Caco-2 (cell line): Measurements from ENCODE around the gene LDB2. TPM values are rescaled to one million over a fixed set of nuclear protein-coding genes. Genes with fewer than 3 reads are reported as not detected.

Experiments
- BruUV-seq: library from RNA; stranded (reverse); fragments of 400-500 nt; replicated peaks from 2 replicates; lab custom pipeline; 2021; lab: Mats Ljungman, UMichigan
- CTCF ChIA-PET: fragments of 300-600 bp; sonication (Branson Sonifier 250); formaldehyde crosslinking; loops from one replicate; lab custom pipeline; 2022; ENCODE audit warnings: antibody characterized with exemption; lab: Charles Lee
- POLR2A ChIA-PET: fragments of 300-600 bp; sonication (Branson Sonifier 250); formaldehyde crosslinking; loops from one replicate; lab custom pipeline; 2022; ENCODE audit warnings: antibody characterized with exemption; lab: Charles Lee
- DNase-seq, 2 experiments: peaks; one replicate each; pipeline versions ENCODE4 v3.0.0 to v3.0.0-alpha.2; 2020 to 2022
- H3K27me3 ChIP-seq: replicated peaks from 2 replicates; pipeline ENCODE4 v1.6.0; 2011; ENCODE audit warnings: low read length; ENCODE audit not compliant: control insufficient read depth, insufficient read depth
- H3K36me3 ChIP-seq: 2 replicates; pipeline ENCODE4 v1.5.1; 2011; ENCODE audit warnings: low read length; ENCODE audit not compliant: control insufficient read depth, insufficient read depth
- H3K4me1 ChIP-seq: fragments of 250-450 bp; sonication (Bioruptor Pico); 2 replicates; pipeline ENCODE4 v1.5.1; 2020; ENCODE audit warnings: mild to moderate bottlenecking
- H3K4me3 ChIP-seq: 2 replicates; pipeline ENCODE4 v1.5.1; 2011; ENCODE audit warnings: low read depth, mild to moderate bottlenecking, control low read depth, low read length
- H3K9me3 ChIP-seq: fragments of 250-450 bp; sonication (Bioruptor Pico); 2 replicates; pipeline ENCODE4 v1.5.1; 2020; ENCODE audit warnings: mild to moderate bottlenecking, moderate library complexity
- H3K27ac Mint-ChIP-seq: one replicate; pipeline ENCODE4 v1.8.0; 2022; ENCODE audit warnings: mixed read lengths; ENCODE audit not compliant: unreplicated experiment
- H3K27me3 Mint-ChIP-seq: one replicate; pipeline ENCODE4 v1.8.0; 2022; ENCODE audit warnings: mixed read lengths; ENCODE audit not compliant: insufficient read depth, unreplicated experiment
- H3K36me3 Mint-ChIP-seq: one replicate; pipeline ENCODE4 v1.8.0; 2022; ENCODE audit warnings: mild to moderate bottlenecking, mixed read lengths; ENCODE audit not compliant: insufficient read depth, unreplicated experiment
- H3K4me1 Mint-ChIP-seq: one replicate; pipeline ENCODE4 v1.8.0; 2022; ENCODE audit warnings: low read depth, mixed read lengths; ENCODE audit not compliant: unreplicated experiment
- H3K4me3 Mint-ChIP-seq: one replicate; pipeline ENCODE4 v1.8.0; 2022; ENCODE audit warnings: mild to moderate bottlenecking, moderate library complexity, mixed read lengths; ENCODE audit not compliant: unreplicated experiment
- H3K9me3 Mint-ChIP-seq: one replicate; pipeline ENCODE4 v1.8.0; 2022; ENCODE audit warnings: mixed read lengths; ENCODE audit not compliant: unreplicated experiment
- intact Hi-C: fragments of 100-400 bp; cut with micrococcal nuclease; formaldehyde crosslinking; loops from one replicate; pipeline ENCODE4 v1.10.0; 2022; ENCODE audit not compliant: unreplicated experiment
- total RNA-seq: library from RNA; stranded (reverse); gene quantifications from 2 replicates; pipeline ENCODE4 v1.2.3, GENCODE V29; 2022
- TF ChIP-seq, protein P1 (sequence below), 2 experiments: fragments of 200-600 bp in 1 of 2; IDR thresholded peaks; 1 replicate in 1 of 2; 2 replicates in 1 of 2; pipeline versions ENCODE4 v1.5.1 to v1.8.0; 2011 to 2022; ENCODE audit warnings: antibody characterized with exemption in 1 of 2, control low read depth in 1 of 2, inconsistent platforms in 1 of 2, low read depth in 1 of 2, low read length in 1 of 2, mild to moderate bottlenecking in 1 of 2, moderate library complexity in 1 of 2; ENCODE audit not compliant: insufficient read depth in 1 of 2, severe bottlenecking in 1 of 2, unreplicated experiment in 1 of 2

LDB2 gene
- total RNA-seq, 1 experiment from 2014 or later: not detected

DNA sequence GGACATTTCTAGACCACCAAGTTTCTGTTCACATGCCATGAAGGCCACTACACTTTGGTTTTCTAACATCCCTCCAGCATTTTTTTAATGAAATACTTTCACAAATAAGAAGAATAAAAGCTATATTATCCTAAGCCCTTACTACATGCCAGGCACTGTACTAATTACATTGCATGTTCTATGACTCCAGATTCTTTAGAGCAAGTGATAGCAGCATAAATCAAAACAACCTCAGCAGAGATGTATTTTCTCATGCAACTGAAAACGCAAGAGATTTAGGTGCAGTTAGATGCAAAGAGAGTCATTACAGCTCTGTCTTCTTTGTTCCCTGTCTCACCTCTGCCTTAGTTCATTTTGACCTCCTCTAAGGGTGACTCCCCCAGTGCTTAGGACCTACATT lies 230.0 kb downstream of the LDB2 start:
- Histone ChIP-seq H3K36me3 (no peaks in the 10 kb centered on the region), H3K4me3 (no peak overlapping the region), H3K27me3 (no peaks in the 10 kb centered on the region), H3K9me3 (no peaks in the 10 kb centered on the region), H3K4me1 (no peaks in the 10 kb centered on the region)
- Mint-ChIP-seq H3K9me3 (peaks cover 7% of the 10 kb centered on the region), H3K27ac (no peak overlapping the region), H3K36me3 (no peaks in the 10 kb centered on the region), H3K27me3 (peaks cover 14% of the 10 kb centered on the region), H3K4me3 (no peak overlapping the region), H3K4me1 (no peaks in the 10 kb centered on the region)
- DNase-seq: no peak
- intact Hi-C loops: no loop called here
- ChIA-PET POLR2A (no interaction called here), CTCF (no interaction called here)
- TF ChIP-seq, protein P1, sequence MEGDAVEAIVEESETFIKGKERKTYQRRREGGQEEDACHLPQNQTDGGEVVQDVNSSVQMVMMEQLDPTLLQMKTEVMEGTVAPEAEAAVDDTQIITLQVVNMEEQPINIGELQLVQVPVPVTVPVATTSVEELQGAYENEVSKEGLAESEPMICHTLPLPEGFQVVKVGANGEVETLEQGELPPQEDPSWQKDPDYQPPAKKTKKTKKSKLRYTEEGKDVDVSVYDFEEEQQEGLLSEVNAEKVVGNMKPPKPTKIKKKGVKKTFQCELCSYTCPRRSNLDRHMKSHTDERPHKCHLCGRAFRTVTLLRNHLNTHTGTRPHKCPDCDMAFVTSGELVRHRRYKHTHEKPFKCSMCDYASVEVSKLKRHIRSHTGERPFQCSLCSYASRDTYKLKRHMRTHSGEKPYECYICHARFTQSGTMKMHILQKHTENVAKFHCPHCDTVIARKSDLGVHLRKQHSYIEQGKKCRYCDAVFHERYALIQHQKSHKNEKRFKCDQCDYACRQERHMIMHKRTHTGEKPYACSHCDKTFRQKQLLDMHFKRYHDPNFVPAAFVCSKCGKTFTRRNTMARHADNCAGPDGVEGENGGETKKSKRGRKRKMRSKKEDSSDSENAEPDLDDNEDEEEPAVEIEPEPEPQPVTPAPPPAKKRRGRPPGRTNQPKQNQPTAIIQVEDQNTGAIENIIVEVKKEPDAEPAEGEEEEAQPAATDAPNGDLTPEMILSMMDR (IDR thresholded peaks at IDR 0.05; ENCODE audit: insufficient read depth in 1 of 2, low read depth in 1 of 2, low read length in 1 of 2, severe bottlenecking in 1 of 2, unreplicated experiment in 1 of 2): no peak
- BruUV-seq: no TSS peak

DNA sequence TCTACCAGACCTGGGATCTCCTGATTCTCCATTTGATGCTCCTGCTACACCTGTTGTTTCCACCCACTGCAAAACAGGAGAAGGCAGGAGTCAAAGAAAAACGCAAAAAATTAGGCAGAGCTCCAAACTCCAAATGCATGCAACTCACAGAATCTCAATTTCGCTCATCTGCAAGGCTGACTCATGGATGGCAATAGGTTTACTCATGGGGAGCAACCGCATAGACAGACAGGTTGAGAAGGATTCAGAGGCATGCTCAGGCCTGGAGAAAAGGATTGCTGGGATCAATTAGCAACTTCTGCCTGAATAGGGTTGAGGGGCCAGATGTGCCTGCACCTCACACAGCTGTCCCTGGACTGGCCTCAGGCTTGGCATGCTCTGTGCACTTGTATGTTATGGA lies 231.0 kb downstream of the LDB2 start:
- H3K4me1 ChIP-seq: no peaks in the 10 kb centered on the region
- CTCF ChIA-PET: no interaction called here
- intact Hi-C loops: no loop called here
- no peak for DNase-seq
- no peaks in the 10 kb centered on the region for H3K36me3 ChIP-seq
- POLR2A ChIA-PET: no interaction called here
- TF ChIP-seq, protein P1 (IDR thresholded peaks at IDR 0.05; ENCODE audit: insufficient read depth in 1 of 2, low read depth in 1 of 2, low read length in 1 of 2, severe bottlenecking in 1 of 2, unreplicated experiment in 1 of 2): no peak
- no peaks in the 10 kb centered on the region for H3K9me3 ChIP-seq
- H3K36me3 Mint-ChIP-seq: no peaks in the 10 kb centered on the region
- no peaks in the 10 kb centered on the region for H3K4me1 Mint-ChIP-seq
- no peak overlapping the region for H3K27ac Mint-ChIP-seq
- no peak overlapping the region for H3K4me3 Mint-ChIP-seq
- no TSS peak for BruUV-seq
- peaks cover 9% of the 10 kb centered on the region for H3K27me3 Mint-ChIP-seq
- H3K4me3 ChIP-seq: no peak overlapping the region
- H3K9me3 Mint-ChIP-seq: peaks cover 9% of the 10 kb centered on the region
- H3K27me3 ChIP-seq: no peaks in the 10 kb centered on the region

DNA sequence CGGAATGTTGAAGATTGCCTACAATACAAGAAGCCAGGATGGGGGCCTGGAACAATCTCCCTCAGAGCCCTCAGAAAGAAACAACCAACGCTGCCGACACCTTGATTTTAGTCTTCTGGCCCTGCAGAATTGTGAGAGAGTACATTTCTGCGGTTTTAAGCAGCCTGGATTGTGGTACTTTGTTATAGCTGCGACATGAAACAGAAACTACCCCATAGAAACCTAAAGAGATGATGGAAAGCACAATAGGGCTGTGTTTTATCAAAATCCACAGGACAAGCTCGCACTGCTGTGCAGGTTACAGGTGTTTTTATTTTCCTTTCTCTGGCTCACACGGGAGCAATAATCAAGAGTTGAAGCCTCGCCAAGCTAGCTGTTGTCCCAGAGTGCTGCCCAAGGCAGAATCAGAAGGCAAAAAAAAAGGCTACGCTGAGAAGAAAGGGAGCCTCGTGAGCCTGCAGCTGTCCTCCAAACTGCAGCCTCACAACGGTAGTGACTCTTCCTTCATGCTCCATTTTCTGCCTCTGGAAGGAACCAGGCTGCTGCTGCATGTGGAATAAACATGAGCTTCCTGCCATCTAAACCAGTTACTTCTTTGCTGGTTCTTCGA lies 232.4 kb downstream of the LDB2 start:
- CTCF ChIA-PET: no interaction called here

More for the DNA sequence above, 232.4 kb downstream of the LDB2 start:
- POLR2A ChIA-PET: no interaction called here
- H3K9me3 ChIP-seq: no peaks in the 10 kb centered on the region
- no peak overlapping the region for H3K27ac Mint-ChIP-seq
- no peaks in the 10 kb centered on the region for H3K36me3 ChIP-seq
- H3K4me3 Mint-ChIP-seq: no peak overlapping the region
- H3K36me3 Mint-ChIP-seq: no peaks in the 10 kb centered on the region
- H3K4me1 ChIP-seq: no peaks in the 10 kb centered on the region
- H3K27me3 ChIP-seq: no peaks in the 10 kb centered on the region
- BruUV-seq: no TSS peak
- H3K4me1 Mint-ChIP-seq: no peaks in the 10 kb centered on the region
- no peak overlapping the region for H3K4me3 ChIP-seq
- H3K9me3 Mint-ChIP-seq: peaks cover 9% of the 10 kb centered on the region
- TF ChIP-seq, protein P1 (IDR thresholded peaks at IDR 0.05; ENCODE audit: insufficient read depth in 1 of 2, low read depth in 1 of 2, low read length in 1 of 2, severe bottlenecking in 1 of 2, unreplicated experiment in 1 of 2): no peak
- no peak for DNase-seq
- peaks cover 11% of the 10 kb centered on the region for H3K27me3 Mint-ChIP-seq
- intact Hi-C loops: no loop called here
